Osteoblast (primary cell): Measurements from ENCODE around the gene ITPKA. TPM values are rescaled to one million over a fixed set of nuclear protein-coding genes. Genes with fewer than 3 reads are reported as not detected.
A peak's percentile ranks its signal among the peaks of the same experiment; 100 is the strongest.

ENCODE experiments used
- DNase-seq: peaks from one replicate; pipeline ENCODE4 v3.0.0; 2011; ENCODE audit warnings: low spot score, mixed read lengths; ENCODE audit not compliant: insufficient read length; ENCODE audit errors: missing footprints
- H2AFZ ChIP-seq: 2 replicates; pipeline ENCODE4 v1.6.0; 2011; ENCODE audit warnings: mild to moderate bottlenecking, low read length
- H3K27ac ChIP-seq: 2 replicates; pipeline ENCODE4 v1.5.1; 2011; ENCODE audit warnings: mild to moderate bottlenecking, low read depth, low read length, moderate library complexity
- H3K27me3 ChIP-seq: 2 replicates; pipeline ENCODE4 v1.6.0; 2012; ENCODE audit warnings: mild to moderate bottlenecking, control low read depth, inconsistent platforms, low read length, moderate library complexity; ENCODE audit not compliant: insufficient read depth
- H3K36me3 ChIP-seq: 2 replicates; pipeline ENCODE4 v1.5.1; 2011; ENCODE audit warnings: mild to moderate bottlenecking, low read length, control low read depth, moderate library complexity; ENCODE audit not compliant: insufficient read depth
- H3K4me1 ChIP-seq: 2 replicates; pipeline ENCODE4 v1.5.1; 2011; ENCODE audit warnings: mild to moderate bottlenecking, low read length, control low read depth, moderate library complexity; ENCODE audit not compliant: insufficient read depth
- H3K4me2 ChIP-seq: 2 replicates; pipeline ENCODE4 v1.6.0; 2011; ENCODE audit warnings: mild to moderate bottlenecking, low read length; ENCODE audit not compliant: insufficient read depth
- H3K4me3 ChIP-seq: fragments of 200-600 bp; sonication (generic); 3 replicates; pipeline ENCODE4 v1.5.1; 2012; ENCODE audit warnings: mild to moderate bottlenecking, low read length, inconsistent platforms; ENCODE audit not compliant: insufficient read depth
- H3K79me2 ChIP-seq: 2 replicates; pipeline ENCODE4 v1.6.0; 2012; ENCODE audit warnings: mild to moderate bottlenecking, low read length, control low read depth, inconsistent platforms; ENCODE audit not compliant: insufficient read depth
- H3K9me3 ChIP-seq: 2 replicates; pipeline ENCODE4 v1.5.1; 2011; ENCODE audit warnings: low read depth, low read length, control low read depth
- H4K20me1 ChIP-seq: 2 replicates; pipeline ENCODE4 v1.6.0; 2012; ENCODE audit warnings: mild to moderate bottlenecking, low read length, control low read depth; ENCODE audit not compliant: insufficient read depth
- CTCF ChIP-seq: IDR thresholded peaks from 2 replicates; pipeline ENCODE4 v1.5.1; 2011; ENCODE audit warnings: mild to moderate bottlenecking, low read depth, low read length, moderate library complexity; ENCODE audit errors: extremely low read depth
- total RNA-seq: library from RNA; depleted of rRNA; stranded (reverse); fragments of >200 nt; gene quantifications from 2 replicates; pipeline ENCODE4 v1.2.3, GENCODE V29; 2012

The ITPKA gene
- total RNA-seq, 1 donor, result 0.36 TPM

DNA sequence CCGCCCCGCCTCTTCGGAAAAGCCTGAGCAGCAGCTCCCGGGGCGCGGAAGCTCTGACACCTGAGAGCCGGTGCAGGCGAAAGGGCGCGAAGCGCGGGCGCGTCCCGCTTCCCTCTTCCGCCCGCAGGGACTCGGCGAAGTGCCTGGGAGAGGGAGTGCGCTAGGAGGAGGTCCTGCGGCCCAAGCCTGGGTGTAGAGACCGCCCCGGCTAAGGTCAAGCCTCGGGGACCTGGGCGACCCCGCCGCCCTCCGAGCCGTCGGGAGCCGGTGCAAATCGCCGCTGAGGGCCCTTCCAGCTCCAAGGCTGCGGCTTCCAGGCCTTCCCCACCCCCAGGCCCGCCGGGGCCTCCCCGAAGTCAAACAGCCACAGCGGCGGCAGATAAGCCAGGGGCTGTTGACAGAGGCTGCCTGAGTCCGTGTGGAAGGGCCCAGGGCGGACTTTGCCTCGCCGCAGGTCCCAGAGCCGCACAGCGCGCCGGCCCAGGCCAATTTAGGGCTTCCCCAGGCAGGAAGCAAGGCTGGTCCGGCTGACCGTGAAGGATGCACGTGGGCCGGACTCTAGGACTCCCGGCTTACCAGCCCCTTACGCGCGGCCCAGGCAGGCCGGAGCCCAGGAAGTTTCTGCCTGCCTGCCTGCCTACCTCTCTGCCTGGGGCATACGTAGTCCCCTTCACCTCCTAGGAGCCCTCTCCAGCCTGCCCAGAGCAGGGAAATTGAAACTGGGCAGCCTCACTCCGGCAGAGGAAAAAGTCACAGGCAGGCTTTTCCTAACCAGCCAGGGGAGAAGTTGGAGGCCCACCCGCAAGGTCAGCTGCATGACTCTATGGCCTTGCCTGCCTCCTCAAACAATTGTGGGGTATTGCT lies 2.3 kb downstream of the ITPKA start:
- Histone ChIP-seq H3K4me2 (no peak overlapping the region), H2AFZ (no peak overlapping the region), H3K4me1 (peaks cover 12% of the 10 kb centered on the region)

DNA sequence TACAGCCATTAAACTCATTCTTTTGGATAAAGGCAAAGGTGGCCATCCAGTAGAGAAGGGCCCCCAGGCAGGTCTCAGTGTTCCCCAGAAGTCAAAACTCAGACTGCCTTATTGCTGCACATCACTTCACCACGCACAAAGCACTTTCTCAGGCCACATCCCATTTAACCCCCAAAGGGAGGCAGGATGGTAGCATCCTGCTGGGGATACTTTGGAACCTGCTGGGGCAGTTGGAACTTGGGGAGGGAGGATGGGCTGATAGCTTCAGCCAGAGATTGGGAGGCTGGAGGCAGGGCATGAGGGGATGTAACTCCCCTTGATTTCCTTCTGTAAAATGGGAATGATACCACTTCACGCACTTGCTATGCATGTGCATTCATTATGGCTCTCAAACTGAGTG lies 5.0 kb downstream of the ITPKA start:
- no peaks in the 10 kb centered on the region for H4K20me1 ChIP-seq
- H3K4me2 ChIP-seq, result no peak overlapping the region
- H3K27me3 ChIP-seq, result peaks cover 71% of the 10 kb centered on the region
- no peaks in the 10 kb centered on the region for H3K36me3 ChIP-seq
- H2AFZ ChIP-seq, result no peak overlapping the region
- DNase-seq, result peak; percentile 13
- H3K4me3 ChIP-seq, result no peak overlapping the region
- H3K79me2 ChIP-seq, result no peaks in the 10 kb centered on the region
- H3K27ac ChIP-seq, result no peak overlapping the region
- no peaks in the 10 kb centered on the region for H3K9me3 ChIP-seq
- H3K4me1 ChIP-seq, result no peaks in the 10 kb centered on the region
- TF ChIP-seq CTCF, result no peak

More for the DNA sequence above, 2.3 kb downstream of the ITPKA start:
- no peak overlapping the region for H3K27ac ChIP-seq
- H4K20me1 ChIP-seq, result no peaks in the 10 kb centered on the region
- peaks cover 46% of the 10 kb centered on the region for H3K27me3 ChIP-seq
- no peaks in the 10 kb centered on the region for H3K36me3 ChIP-seq
- no peaks in the 10 kb centered on the region for H3K9me3 ChIP-seq
- H3K4me3 ChIP-seq, result no peak overlapping the region
- no peak for TF ChIP-seq CTCF
- H3K79me2 ChIP-seq, result no peaks in the 10 kb centered on the region
- peak; percentile 62 for DNase-seq

DNA sequence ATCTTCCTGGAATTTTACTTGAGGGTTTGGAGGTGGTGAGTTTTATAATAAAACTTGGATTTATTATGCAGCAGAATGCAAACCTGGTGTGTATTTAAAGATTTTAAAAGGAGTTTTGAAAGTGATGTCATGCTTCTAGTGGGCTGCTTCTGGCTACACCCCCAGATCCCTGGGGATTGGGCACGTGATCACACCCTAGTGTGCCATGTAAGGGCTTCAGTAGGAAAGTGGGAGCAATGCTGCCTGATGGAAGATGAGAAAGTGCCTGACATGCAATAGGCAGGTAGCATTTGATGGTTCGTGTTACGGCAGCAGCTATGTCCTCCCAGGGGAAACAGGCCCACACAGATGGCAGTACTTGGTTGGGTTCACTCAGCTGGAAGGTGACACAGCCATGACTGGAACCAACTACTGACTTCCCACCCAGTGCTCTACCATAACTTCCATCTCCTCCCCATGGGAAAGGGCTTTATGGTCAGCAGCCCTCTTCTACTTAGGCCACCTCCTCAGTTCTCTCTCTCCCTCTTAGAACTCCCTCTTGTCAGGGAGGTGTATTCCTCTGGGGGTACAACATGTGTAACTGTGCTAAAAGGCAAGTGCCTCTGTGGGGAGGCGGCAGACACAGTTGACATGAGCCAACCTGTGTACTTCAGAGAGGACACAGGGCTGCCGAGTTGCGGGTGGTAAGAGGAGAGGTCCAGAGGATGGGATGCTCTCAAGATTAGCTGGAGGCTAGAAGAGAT lies 5.6 kb downstream of the ITPKA start:
- TF ChIP-seq CTCF, result no peak
- Histone ChIP-seq H3K27me3 (peaks cover 74% of the 10 kb centered on the region), H3K4me2 (no peak overlapping the region), H3K4me3 (no peak overlapping the region), H3K27ac (no peak overlapping the region), H2AFZ (no peak overlapping the region), H3K79me2 (no peaks in the 10 kb centered on the region), H3K36me3 (no peaks in the 10 kb centered on the region), H3K9me3 (no peaks in the 10 kb centered on the region), H3K4me1 (no peaks in the 10 kb centered on the region), H4K20me1 (no peaks in the 10 kb centered on the region)
- peak; percentile 91 for DNase-seq
